Breast epithelium (tissue), 4 donors: ENCODE data around the gene PCDHGB5. TPM values are rescaled to one million over a fixed set of nuclear protein-coding genes. Genes with fewer than 3 reads are reported as not detected.
"Not testable (repeated sequence)": the region's sequence is repeated elsewhere in the genome, so short reads cannot be mapped to it uniquely, and the experiment has no call there.

ENCODE experiments used
- DNase-seq, 2 donors: peaks; one replicate each; pipeline ENCODE4 v3.0.0-alpha.2; 2019; ENCODE audit warnings: low spot score in 2 of 2
- H3K27ac ChIP-seq, 2 donors: fragments of 200-600 bp; sonication (generic) in 1 of 2; one replicate each; pipeline ENCODE4 v1.5.1; 2016 to 2019; ENCODE audit warnings: mild to moderate bottlenecking in 1 of 2
- H3K27me3 ChIP-seq, 2 donors: fragments of 200-600 bp; sonication (generic) in 1 of 2; one replicate each; pipeline versions ENCODE4 v1.5.1 to v1.6.0; 2017 to 2019; ENCODE audit warnings: control low read depth in 1 of 2, mild to moderate bottlenecking in 1 of 2
- H3K36me3 ChIP-seq: fragments of 200-600 bp; one replicate; pipeline ENCODE4 v1.5.1; 2019
- H3K4me1 ChIP-seq, 2 donors: fragments of 200-600 bp; sonication (generic); one replicate each; pipeline ENCODE4 v1.5.1; 2016 to 2019; ENCODE audit warnings: control low read depth in 1 of 2
- H3K4me3 ChIP-seq, 3 donors: fragments of 200-600 bp; sonication (generic); 1 replicate in 2 of 3; 2 replicates in 1 of 3; pipeline ENCODE4 v1.5.1; 2016 to 2019; ENCODE audit warnings: mild to moderate bottlenecking in 3 of 3, moderate library complexity in 2 of 3
- H3K9me3 ChIP-seq, 2 donors: fragments of 200-600 bp; sonication (generic) in 1 of 2; one replicate each; pipeline ENCODE4 v1.5.1; 2016 to 2019; ENCODE audit warnings: control low read depth in 1 of 2
- POLR2A ChIP-seq: fragments of 450-650 bp; IDR thresholded peaks from one replicate; pipeline ENCODE4 v1.6.1; 2016; ENCODE audit warnings: antibody characterized with exemption, mild to moderate bottlenecking, moderate library complexity
- POLR2AphosphoS5 ChIP-seq, 3 donors: sonication (generic); formaldehyde crosslinking; IDR thresholded peaks; one replicate each; pipeline ENCODE4 v1.6.1; 2017; ENCODE audit warnings: antibody characterized with exemption in 3 of 3
- intact Hi-C: fragments of 100-400 bp; cut with DNase I; formaldehyde crosslinking; loops from one replicate; pipeline ENCODE4 v1.15.1; 2023; ENCODE audit warnings: low total_unique reads
- total RNA-seq, 3 donors: library from RNA; depleted of rRNA; stranded (reverse); fragments of >200 nt; gene quantifications; one replicate each; pipeline ENCODE4 v1.1.0, GENCODE V29; 2016
- TF ChIP-seq, protein P1 (sequence below), 3 donors: fragments of 450-650 bp; IDR thresholded peaks; one replicate each; pipeline ENCODE4 v1.5.1; 2016 to 2017; ENCODE audit warnings: antibody characterized with exemption in 3 of 3, mild to moderate bottlenecking in 3 of 3, moderate library complexity in 3 of 3

PCDHGB5 gene
- total RNA-seq, 3 donors from 2014 or later: 7.5 to 20.6 (median 19.8) TPM

DNA sequence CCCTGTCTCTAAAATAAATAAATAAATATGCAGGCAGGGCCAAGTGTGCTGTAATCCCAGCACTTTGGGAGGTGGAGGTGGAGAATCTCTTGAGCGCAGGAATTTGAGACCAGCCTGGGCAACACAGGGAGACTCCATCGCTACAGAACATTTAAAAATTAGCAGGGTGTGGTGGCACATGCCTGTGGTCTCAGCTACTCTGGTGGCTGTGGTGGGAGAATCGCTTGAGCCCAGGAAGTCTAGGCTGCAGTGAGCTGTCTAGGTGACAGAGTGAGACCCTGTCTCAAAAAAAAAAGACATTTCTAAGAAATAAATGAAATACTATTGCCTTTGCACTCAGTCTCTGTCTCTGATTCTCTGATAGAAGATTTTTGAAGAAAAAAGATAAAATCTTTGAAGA lies 13.8 kb downstream of the PCDHGB5 start:
- intact Hi-C loops: no loop called here
- peaks cover 72 to 99% of the 10 kb centered on the region in 2 donors for H3K9me3 ChIP-seq
- TF ChIP-seq, protein P1, sequence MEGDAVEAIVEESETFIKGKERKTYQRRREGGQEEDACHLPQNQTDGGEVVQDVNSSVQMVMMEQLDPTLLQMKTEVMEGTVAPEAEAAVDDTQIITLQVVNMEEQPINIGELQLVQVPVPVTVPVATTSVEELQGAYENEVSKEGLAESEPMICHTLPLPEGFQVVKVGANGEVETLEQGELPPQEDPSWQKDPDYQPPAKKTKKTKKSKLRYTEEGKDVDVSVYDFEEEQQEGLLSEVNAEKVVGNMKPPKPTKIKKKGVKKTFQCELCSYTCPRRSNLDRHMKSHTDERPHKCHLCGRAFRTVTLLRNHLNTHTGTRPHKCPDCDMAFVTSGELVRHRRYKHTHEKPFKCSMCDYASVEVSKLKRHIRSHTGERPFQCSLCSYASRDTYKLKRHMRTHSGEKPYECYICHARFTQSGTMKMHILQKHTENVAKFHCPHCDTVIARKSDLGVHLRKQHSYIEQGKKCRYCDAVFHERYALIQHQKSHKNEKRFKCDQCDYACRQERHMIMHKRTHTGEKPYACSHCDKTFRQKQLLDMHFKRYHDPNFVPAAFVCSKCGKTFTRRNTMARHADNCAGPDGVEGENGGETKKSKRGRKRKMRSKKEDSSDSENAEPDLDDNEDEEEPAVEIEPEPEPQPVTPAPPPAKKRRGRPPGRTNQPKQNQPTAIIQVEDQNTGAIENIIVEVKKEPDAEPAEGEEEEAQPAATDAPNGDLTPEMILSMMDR (IDR thresholded peaks at IDR 0.05): no peak
- TF ChIP-seq POLR2A (no peak), POLR2AphosphoS5 (IDR thresholded peaks at IDR 0.05) (no peak)

DNA sequence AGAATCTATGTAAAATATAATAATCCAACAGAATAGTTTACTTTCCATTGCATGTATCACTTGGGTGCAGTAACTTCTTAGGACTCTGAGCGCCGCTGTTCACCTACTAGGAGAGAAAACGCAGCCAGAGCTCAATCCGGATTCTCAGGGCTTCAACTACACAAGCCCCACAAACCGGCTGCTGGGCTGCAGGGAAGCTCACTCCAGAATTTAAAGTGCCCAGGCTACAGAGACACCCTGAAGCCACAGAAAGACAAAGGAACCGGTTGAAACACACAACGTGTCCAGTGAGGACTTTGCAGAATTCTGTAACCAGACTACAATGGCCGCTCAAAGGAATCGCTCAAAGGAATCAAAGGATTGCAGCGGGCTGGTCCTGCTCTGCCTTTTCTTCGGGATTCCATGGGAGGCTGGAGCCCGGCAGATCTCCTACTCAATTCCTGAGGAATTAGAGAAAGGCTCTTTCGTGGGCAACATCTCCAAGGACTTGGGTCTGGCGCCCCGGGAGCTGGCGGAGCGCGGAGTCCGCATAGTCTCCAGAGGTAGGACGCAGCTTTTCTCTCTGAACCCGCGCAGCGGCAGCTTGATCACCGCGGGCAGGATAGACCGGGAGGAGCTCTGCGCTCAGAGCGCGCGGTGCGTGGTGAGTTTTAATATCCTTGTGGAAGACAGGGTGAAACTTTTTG lies 15.2 kb downstream of the PCDHGB5 start, which contains the start of gene PCDHGA10:
PCDHGA10 (plus strand) TSS at position 134 of the 686 bp plus-strand sequence; CDS start at position 323, 189 bp downstream.
- no peak within 1 kb of the TSS for H3K27ac ChIP-seq
- no peaks in the 10 kb centered on the region for H3K27me3 ChIP-seq
- peaks cover 73 to 99% of the 10 kb centered on the region in 2 donors for H3K9me3 ChIP-seq
- H3K36me3 ChIP-seq: no peaks in the 10 kb centered on the region
- DNase-seq: no peak
- TF ChIP-seq, protein P1 (IDR thresholded peaks at IDR 0.05): peak in 1 of 3 donors; percentile 19
- no peak for TF ChIP-seq POLR2AphosphoS5 (IDR thresholded peaks at IDR 0.05)
- H3K4me3 ChIP-seq: peak within 1 kb of the TSS; percentile 29 to 59 (median 30)
- H3K4me1 ChIP-seq: no peaks in the 10 kb centered on the region
- intact Hi-C loops: no loop called here

More for the DNA sequence above, 13.8 kb downstream of the PCDHGB5 start:
- H3K27me3 ChIP-seq: no peaks in the 10 kb centered on the region
- H3K27ac ChIP-seq: no peak overlapping the region
- peak overlapping the region in 1 of 3 donors; percentile 18 for H3K4me3 ChIP-seq
- no peaks in the 10 kb centered on the region for H3K4me1 ChIP-seq
- H3K36me3 ChIP-seq: no peaks in the 10 kb centered on the region
- DNase-seq: no peak

- Histone ChIP-seq H3K9me3 (peaks cover 73 to 99% of the 10 kb centered on the region in 2 donors), H3K4me3 (peak overlapping the region; percentile 29 to 59 (median 30)), H3K27ac (no peak overlapping the region), H3K36me3 (no peaks in the 10 kb centered on the region), H3K4me1 (no peaks in the 10 kb centered on the region), H3K27me3 (no peaks in the 10 kb centered on the region)
- intact Hi-C loops: no loop called here
- no peak for TF ChIP-seq POLR2AphosphoS5 (IDR thresholded peaks at IDR 0.05)
- no peak for TF ChIP-seq POLR2A
- TF ChIP-seq, protein P1 (IDR thresholded peaks at IDR 0.05): no peak
- no peak for DNase-seq
These were observed 15.9 kb downstream of the PCDHGB5 start for GRCh38 chr5:141413540-141414069.

DNA sequence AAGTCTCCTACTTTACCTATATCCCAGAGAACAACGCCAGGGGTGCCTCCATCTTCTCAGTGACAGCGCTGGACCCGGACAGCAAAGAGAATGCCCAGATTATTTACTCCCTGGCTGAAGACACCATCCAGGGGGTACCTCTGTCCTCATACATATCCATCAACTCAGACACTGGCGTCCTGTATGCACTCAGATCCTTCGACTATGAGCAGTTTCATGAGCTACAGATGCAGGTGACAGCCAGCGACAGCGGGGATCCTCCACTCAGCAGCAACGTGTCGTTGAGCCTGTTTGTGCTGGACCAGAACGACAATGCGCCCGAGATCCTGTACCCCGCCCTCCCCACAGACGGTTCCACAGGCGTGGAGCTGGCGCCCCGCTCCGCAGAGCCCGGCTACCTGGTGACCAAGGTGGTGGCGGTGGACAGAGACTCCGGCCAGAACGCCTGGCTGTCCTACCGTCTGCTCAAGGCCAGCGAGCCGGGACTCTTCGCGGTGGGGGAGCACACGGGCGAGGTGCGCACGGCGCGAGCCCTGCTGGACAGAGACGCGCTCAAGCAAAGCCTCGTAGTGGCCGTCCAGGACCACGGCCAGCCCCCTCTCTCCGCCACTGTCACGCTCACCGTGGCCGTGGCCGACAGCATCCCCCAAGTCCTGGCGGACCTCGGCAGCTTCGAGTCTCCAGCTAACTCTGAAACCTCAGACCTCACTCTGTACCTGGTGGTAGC lies 17.0 kb downstream of the PCDHGB5 start:
- DNase-seq, H3K36me3 ChIP-seq, H3K4me1 ChIP-seq, intact Hi-C loops, H3K27ac ChIP-seq, H3K27me3 ChIP-seq: not testable (repeated sequence)
- Histone ChIP-seq H3K4me3 (peak overlapping the region in 1 of 3 donors; percentile 31), H3K9me3 (peaks cover 73 to 99% of the 10 kb centered on the region in 2 donors)

DNA sequence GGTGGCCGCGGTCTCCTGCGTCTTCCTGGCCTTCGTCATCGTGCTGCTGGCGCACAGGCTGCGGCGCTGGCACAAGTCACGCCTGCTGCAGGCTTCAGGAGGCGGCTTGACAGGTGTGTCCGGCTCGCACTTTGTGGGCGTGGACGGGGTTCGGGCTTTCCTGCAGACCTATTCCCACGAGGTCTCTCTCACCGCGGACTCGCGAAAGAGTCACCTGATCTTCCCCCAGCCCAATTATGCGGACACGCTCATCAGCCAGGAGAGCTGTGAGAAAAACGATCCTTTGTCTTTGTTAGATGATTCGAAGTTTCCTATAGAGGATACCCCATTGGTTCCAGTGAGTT lies 17.5 kb downstream of the PCDHGB5 start:
- H3K27me3 ChIP-seq, DNase-seq, H3K27ac ChIP-seq, intact Hi-C loops, H3K4me1 ChIP-seq, H3K36me3 ChIP-seq: not testable (repeated sequence)
- peak overlapping the region in 1 of 3 donors; percentile 12 for H3K4me3 ChIP-seq
- H3K9me3 ChIP-seq: peaks cover 72 to 99% of the 10 kb centered on the region in 2 donors
